NCI-H1930 (cell line): ENCODE measurements around the gene RAPGEF4.
"Not testable (repeated sequence)": the region's sequence is repeated elsewhere in the genome, so short reads cannot be mapped to it uniquely, and the experiment has no call there.

ENCODE experiments used
- DNase-seq, 2 experiments: peaks; one replicate each; lab custom pipeline; 2025; lab: John Stamatoyannopoulos, UW

Gene RAPGEF4

DNA sequence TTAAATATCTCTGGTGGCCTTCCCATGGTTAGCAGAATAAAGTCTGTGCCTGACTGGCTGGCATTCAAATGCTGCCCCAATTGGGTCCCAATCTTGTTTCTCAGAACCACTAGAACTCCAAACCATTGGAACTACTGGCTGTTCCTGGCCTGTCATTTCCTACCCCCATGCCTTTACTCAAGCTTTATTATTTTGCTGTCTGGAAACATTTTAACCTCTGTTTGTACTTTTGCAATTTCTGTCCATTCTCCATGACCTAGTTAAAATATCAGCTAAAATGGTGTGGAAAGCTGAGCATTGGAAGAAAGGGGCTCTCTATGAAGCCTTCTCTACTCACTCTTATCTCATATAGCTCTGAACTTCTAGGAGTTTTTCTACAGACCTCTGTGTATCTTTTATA lies 38.7 kb downstream of the RAPGEF4 start:
- DNase-seq = no peak

DNA sequence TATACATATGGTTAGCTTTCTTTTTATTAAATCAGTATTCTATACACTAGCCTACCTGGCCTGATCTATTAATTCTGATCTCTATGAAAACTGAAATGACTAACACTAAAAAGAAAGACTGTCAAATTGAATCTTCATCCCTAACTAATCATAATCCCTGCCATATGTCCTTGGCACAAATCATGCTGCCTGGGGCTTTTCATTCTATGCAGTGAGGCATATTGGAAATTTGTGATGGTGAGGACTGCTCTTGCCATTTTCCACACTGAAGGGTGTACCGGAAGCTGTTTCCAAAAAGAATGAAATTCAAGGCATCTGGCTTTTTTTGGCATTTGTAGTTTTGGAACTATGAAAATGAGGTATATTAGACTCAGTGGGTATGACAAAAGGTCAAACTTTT lies 39.7 kb downstream of the RAPGEF4 start:
- DNase-seq = no peak

GRCh38 chr2:172777431-172777830 lies 41.8 kb downstream of the RAPGEF4 start:
- no peak for DNase-seq

DNA sequence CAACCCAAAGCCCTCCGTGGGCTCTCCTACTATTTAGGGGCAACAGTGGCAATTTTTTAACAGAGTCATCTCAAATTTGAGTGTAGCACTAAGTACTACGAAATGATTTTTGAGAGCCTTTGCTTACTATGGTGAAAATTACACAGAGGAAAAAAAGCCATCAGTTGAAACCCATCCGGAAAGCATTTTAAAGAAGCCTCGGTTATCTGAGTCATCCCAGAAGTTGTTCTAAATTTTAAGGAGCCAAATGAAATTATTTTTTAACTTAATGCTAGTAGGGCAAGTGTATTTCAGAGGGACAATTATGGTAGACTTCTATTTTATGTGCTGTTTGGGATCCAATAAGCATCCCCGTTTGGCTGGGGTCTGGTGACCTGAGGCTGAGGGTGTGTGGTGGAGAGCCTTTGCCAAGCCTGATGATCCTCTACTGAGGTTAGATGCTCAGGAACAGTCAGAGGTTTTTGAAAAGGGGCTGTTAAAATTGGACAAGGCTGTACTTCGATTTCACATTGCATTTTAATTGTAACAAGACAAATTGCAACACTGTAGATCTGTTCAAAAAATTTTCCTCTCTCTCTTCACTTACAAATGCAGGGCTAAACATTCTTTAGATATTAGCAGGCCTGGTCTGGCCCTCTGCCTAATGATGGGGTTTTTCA lies 47.0 kb downstream of the RAPGEF4 start:
- DNase-seq = no peak

GRCh38 chr2:172783165-172783898 lies 47.7 kb downstream of the RAPGEF4 start:
- DNase-seq = no peak

GRCh38 chr2:172788871-172789270 lies 53.2 kb downstream of the RAPGEF4 start:
- DNase-seq = no peak

DNA sequence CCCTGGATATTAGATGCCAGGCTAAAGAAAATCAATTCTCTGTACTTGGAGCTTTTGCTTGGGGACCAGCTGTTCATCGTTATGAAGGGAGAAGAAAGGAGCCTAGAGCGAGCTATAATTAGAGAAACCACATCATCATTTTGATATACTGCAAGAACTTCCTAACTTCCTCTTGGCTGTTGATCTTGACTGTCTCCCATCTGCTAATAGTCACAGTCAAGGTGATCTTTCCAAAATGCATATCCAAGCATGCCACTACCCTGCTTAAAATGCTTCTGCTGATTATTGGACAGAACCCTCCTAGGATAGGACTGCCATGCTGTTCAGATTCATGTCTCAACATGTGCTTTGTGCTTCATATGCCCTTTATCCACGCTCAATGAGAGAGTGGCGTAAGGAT lies 54.8 kb downstream of the RAPGEF4 start:
- no peak for DNase-seq

DNA sequence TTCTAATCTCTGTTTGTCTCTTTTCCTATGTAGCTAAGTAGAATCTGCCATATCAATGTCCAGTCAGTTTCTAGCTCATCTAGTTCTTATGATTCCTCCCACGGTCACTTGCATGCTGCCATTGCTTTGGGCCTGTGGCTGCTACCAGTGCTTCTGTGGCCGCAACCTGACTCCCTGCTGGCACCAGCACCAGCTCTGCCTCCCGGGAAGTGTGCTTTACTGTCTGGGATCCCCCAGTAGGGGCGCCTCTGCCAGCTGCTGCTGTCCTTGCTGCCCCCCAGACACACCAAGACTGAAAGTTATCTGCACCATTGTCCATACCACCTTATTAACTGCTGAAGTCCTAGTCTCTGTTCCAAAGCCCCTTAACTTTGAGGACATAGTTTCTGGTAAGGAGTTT lies 56.3 kb downstream of the RAPGEF4 start:
- DNase-seq = no peak

DNA sequence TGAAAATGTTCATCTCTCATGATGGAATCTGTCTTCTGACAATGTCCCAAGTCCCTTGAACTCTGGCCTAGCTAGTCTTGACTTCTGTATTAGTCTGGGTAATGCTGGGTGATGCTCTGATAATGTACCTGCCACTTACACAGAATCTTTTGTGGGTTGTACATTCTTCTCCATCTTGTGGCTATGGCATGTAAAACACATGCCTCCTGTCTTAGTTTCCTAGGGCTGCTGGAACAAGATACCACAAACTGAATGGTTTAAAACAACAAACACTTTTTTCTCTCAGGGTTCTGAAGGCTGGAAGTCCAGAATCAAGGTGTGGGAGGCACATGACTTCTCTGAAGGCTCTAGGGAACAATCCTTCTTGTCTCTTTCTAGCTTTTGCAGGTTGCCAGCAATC lies 57.1 kb downstream of the RAPGEF4 start:
- no peak for DNase-seq

DNA sequence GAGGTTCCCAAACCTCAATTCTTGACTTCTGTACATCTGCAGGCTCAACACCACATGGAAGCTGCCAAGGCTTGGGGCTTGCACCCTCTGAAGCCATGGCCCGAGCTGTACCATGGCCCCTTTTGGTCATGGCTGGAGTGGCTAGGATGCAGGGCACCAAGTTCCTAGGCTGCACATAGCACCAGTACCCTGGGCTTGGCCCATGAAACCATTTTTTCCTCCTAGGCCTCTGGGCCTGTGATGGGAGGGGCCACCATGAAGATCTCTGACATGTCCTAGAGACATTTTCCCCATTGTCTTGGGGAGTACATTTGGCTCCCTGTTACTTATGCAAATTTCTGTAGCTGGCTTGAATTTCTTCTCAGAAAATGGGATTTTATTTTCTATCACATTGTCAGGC lies 67.7 kb downstream of the RAPGEF4 start:
- DNase-seq = not testable (repeated sequence)

DNA sequence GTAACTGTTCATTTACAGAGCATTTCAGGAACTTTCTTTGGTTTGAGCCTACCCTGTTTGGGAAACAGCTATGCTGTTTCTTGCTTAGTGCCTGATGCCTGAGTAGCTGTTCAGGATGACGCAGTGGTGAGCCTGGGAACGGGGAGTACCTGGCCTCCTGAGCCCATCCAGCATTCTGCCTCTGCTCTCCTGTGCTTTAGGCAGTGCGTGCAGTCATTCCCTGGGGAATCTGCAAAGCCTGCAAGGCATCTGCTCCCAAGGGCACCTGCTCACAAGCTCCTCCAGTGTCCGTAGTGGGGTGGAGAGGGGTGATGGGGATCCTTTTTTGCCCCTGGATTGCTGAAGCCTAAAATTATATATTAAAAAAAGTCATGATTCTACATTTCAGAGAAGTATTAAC lies 68.8 kb downstream of the RAPGEF4 start:
- no peak for DNase-seq

- peak; percentile 10 to 41 for DNase-seq
Observed at GRCh38 chr2:172806493-172806892, 70.8 kb downstream of the RAPGEF4 start.

DNA sequence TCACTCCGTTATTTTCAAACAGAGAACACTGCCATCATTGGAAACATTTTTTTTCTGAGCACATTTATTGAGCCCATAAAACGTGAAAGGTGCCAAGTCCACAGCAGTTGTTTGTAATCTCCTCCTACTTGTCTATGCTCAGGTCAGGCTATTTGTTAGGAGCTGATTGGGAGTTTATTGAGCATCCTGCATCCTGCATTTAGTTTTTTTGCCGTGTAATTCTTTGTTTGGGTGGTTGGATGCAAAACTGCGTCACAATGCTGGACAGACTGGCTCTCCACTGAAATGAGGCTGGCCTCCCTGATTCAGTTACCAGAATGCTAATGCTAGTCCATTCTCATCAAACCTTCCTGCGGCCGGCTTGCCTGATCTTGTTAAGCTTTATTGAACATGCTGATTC lies 71.4 kb downstream of the RAPGEF4 start:
- no peak for DNase-seq

DNA sequence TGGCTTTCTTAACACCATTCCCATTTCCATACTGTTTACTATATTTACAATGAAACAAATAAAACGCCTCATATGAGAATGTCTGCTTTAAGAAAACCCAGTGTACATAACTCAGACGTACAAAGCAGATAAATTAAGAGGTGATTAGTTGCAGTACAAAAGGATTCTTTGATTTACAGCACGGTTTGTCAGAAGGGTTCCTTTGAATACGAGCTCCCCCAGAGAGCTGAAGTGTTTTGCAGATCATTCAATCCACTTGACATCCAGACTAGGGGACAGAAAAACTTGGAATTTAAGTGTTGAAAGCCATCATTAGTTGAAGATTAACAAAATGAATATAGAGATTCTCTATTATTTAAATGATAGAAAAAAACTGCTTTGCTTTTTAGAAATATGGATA lies 72.5 kb downstream of the RAPGEF4 start:
- no peak for DNase-seq

- DNase-seq = no peak
Observed at GRCh38 chr2:172811027-172811426, 75.4 kb downstream of the RAPGEF4 start.

- no peak for DNase-seq
Observed at GRCh38 chr2:172812158-172812744, 76.6 kb downstream of the RAPGEF4 start.

DNA sequence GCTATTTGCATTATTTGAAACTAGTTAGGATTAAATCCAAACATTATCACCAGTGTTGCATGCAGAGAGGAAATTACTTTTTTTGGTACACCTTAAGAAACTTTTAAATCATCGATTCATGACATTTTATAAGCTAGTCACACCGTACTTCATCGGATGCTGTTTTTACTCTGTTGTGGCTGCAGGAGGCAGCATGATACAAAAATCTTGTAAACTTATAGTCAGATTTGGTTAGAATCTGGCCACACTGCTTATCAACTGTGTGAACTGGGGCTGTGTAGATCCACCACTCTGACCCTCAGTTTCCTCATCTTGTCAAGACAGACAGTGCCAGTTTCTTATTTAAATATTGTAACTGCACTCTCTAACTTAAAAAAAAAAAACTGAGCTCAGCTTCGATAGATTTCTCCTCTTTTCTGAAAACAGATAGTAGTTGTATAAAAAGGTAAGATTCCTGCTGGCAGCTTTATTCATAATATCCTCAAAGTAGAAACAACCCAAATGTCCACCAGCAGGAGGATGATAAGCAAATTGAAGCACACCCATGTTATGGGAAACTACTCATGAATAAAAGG lies 77.8 kb downstream of the RAPGEF4 start:
- DNase-seq = no peak

DNA sequence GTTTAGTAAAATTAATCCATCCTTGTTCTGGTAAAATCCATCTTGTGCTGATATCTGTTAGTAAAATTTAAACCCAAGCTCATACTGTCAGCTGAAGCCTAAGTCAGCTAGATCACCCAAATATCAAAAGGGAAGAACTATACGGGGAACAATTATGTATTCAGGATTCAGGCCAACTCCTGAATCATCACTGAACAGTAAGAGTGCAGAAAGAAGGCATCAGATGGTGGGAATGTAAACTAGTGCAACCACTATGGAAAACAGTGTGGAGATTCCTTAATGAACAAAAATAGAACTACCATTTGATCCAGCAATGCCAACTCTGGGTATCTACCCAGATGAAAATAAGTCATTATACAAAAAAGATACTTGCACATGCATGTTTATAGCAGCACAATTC lies 81.8 kb downstream of the RAPGEF4 start:
- no peak for DNase-seq

DNA sequence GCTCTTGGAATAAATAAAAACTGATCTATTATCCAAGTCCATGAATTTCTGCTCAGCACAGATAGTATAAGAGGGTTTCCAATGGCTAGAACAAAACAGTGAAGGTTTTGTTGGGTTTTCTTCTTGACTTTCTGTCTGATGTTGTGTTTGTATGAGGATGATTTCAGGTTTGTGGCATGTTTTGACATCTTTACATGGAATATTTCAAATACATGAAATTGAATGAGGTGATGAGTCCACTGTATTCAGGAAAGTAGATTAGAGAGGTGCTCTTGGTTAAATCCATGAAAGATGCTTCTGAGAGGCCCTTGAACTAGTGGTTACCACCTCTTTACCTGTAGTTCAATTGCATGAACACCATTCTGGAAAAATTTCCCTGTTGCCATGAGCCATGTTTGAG lies 84.3 kb downstream of the RAPGEF4 start:
- DNase-seq = no peak

- DNase-seq = no peak
Observed at GRCh38 chr2:172821370-172822338, 86.0 kb downstream of the RAPGEF4 start.

DNA sequence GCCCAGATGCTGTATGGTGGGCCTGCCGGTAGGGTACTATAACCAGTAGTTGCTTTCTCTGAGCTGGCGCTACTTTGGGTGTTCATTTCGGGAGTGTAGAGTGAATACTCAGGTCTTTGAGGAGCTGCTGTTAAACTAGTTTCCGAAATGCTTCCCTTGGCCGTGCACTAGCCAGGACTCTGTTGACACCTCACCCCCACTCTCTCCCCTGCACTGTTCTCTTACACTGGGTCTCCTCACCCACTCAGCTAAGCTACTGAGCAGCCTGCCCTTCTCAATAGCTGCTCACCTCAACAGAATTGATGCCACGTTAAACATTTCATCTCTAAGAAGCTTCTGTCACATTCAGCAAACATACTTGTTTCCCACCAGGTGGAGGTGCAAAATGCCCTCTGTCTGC lies 86.9 kb downstream of the RAPGEF4 start:
- no peak for DNase-seq

GRCh38 chr2:172823261-172823850 lies 87.7 kb downstream of the RAPGEF4 start:
- DNase-seq = no peak
